Effector memory CD4-positive, alpha-beta T cell (primary cell): ENCODE data around the gene PACRG.

Experiments
- DNase-seq, 3 donors: peaks; one replicate each; pipeline ENCODE4 v3.0.0-alpha.2; 2020
- H3K27ac ChIP-seq: 2 replicates; pipeline ENCODE4 v1.7.0; 2013; ENCODE audit warnings: mild to moderate bottlenecking, low read length, moderate library complexity; ENCODE audit not compliant: insufficient read depth, poor library complexity, severe bottlenecking
- H3K27me3 ChIP-seq: replicated peaks from 2 replicates; pipeline ENCODE4 v1.7.0; 2013; ENCODE audit warnings: mild to moderate bottlenecking, low read length; ENCODE audit not compliant: insufficient read depth, control insufficient read depth, poor library complexity, severe bottlenecking
- H3K36me3 ChIP-seq: 2 replicates; pipeline ENCODE4 v1.7.0; 2013; ENCODE audit warnings: mild to moderate bottlenecking, low read length, moderate library complexity; ENCODE audit not compliant: control insufficient read depth, insufficient read depth
- H3K4me1 ChIP-seq: 2 replicates; pipeline ENCODE4 v1.7.0; 2013; ENCODE audit warnings: low read length, mild to moderate bottlenecking; ENCODE audit not compliant: control insufficient read depth, insufficient read depth, poor library complexity, severe bottlenecking
- H3K4me3 ChIP-seq: 2 replicates; pipeline ENCODE4 v1.7.0; 2013; ENCODE audit warnings: low read length, low read depth, mild to moderate bottlenecking; ENCODE audit not compliant: insufficient read depth, poor library complexity, severe bottlenecking
- H3K9me3 ChIP-seq: 2 replicates; pipeline ENCODE4 v1.7.0; 2013; ENCODE audit warnings: mild to moderate bottlenecking, low read length, moderate library complexity; ENCODE audit not compliant: control insufficient read depth

Gene PACRG

GRCh38 chr6:162852192-162852591 is 124.4 kb downstream of the PACRG start:
- no peak for DNase-seq
- no peak overlapping the region for H3K27ac ChIP-seq
- H3K9me3 ChIP-seq, result no peaks in the 10 kb centered on the region
- no peaks in the 10 kb centered on the region for H3K27me3 ChIP-seq
- H3K36me3 ChIP-seq, result no peaks in the 10 kb centered on the region
- H3K4me1 ChIP-seq, result no peaks in the 10 kb centered on the region
- no peak overlapping the region for H3K4me3 ChIP-seq

DNA sequence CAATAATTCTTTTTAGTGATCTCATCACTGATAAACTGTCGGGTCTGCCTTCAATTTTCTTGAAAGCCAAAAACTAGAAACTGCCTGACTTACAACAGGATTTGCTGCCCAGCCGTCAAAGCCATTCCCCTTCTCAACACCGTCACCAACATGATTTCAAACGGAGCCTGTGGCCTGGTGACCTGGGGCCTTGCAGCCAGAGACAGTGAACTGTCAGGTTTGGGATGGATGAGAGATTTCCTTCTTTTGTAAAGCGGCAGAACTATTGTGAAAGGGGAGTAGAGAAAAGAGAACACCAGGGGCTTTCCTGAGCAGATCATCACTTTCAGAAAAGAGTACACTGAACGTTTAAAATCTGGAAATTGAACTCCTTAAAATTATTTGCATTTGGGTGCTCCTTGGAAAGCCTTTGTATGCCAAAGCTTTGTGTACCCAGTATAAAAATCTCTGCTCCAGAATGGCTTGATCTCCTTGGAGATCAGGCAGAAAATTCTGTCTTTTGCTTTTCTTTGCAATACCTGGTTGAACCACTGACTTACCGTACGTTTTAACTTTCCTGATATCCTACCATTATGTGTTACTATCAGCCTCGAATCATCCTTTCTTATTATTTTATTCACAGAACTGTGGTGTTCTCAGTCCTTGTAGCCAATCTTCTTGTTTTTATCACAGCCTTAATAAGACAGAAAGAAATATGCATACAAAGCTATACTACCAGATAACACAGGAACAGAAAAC is 125.2 kb downstream of the PACRG start:
- no peak overlapping the region for H3K27ac ChIP-seq
- H3K36me3 ChIP-seq, result no peaks in the 10 kb centered on the region
- no peaks in the 10 kb centered on the region for H3K9me3 ChIP-seq
- no peaks in the 10 kb centered on the region for H3K4me1 ChIP-seq
- H3K4me3 ChIP-seq, result no peak overlapping the region
- DNase-seq, result no peak
- no peaks in the 10 kb centered on the region for H3K27me3 ChIP-seq

DNA sequence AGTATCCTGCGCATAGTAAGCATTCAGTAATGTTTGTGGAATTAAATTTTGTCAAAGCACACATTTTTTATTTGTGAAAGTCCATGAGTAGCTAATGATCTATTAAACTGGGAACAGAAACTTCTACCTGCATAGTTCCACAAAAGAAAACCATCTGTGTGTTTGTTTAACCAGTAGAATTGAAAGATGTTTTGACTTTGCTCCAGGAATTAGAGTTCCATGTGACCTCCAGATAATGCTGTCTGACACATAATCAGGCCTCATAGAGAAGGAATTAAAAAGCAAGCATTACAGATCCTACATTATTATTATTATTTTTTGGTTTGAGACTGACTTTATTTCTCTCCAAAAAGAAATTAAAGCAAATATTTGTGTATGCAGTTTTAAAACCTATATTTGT is 126.5 kb downstream of the PACRG start:
- no peaks in the 10 kb centered on the region for H3K36me3 ChIP-seq
- no peaks in the 10 kb centered on the region for H3K4me1 ChIP-seq
- no peak overlapping the region for H3K27ac ChIP-seq
- H3K4me3 ChIP-seq, result no peak overlapping the region
- H3K27me3 ChIP-seq, result no peaks in the 10 kb centered on the region
- DNase-seq, result no peak
- H3K9me3 ChIP-seq, result no peaks in the 10 kb centered on the region

GRCh38 chr6:162854734-162855191 is 127.0 kb downstream of the PACRG start:
- Histone ChIP-seq H3K27ac (no peak overlapping the region), H3K4me1 (no peaks in the 10 kb centered on the region), H3K4me3 (no peak overlapping the region), H3K9me3 (no peaks in the 10 kb centered on the region), H3K36me3 (no peaks in the 10 kb centered on the region), H3K27me3 (no peaks in the 10 kb centered on the region)
- no peak for DNase-seq

DNA sequence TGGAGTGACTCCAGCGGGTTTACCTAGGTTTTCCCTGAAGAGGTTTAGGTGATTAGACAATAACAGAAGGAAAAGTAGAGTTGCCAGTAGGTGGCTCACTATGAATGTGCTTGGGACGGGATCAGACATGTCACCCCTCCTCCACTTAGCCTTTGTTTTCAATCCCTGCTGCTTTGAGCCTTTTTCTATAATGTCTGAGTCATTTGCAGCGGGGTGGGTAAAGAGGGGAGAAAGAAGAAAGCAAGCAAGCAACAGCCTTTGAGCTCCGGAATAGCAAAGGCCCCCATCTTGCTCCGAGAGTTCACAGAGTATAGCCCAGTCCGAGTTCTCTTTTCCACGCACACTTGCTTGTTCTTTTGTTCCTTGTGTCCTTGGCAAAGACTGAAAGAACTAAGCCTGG is 129.1 kb downstream of the PACRG start:
- Histone ChIP-seq H3K27ac (no peak overlapping the region), H3K9me3 (no peaks in the 10 kb centered on the region), H3K4me3 (no peak overlapping the region), H3K36me3 (no peaks in the 10 kb centered on the region), H3K4me1 (no peaks in the 10 kb centered on the region), H3K27me3 (no peaks in the 10 kb centered on the region)
- no peak for DNase-seq

DNA sequence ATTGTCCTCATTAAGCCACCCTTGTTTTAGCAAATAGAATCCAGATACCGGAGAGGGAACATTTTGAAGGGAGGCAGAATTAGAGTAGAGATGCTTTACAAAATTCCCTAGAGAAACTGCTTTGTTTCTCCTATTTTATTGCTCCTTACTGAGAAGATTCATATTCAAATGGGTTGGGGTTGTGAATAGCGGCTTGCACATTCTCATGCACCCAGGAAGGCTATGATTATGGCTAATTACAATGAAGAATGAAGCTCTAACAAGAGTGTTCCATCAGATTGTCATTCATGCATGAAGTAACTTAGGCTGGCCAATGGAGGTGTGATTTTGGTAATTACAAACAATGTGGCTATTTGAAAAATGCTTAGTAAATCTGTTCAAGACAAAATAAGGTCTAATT is 129.6 kb downstream of the PACRG start:
- H3K4me3 ChIP-seq, result no peak overlapping the region
- no peaks in the 10 kb centered on the region for H3K36me3 ChIP-seq
- DNase-seq, result no peak
- H3K27ac ChIP-seq, result no peak overlapping the region
- no peaks in the 10 kb centered on the region for H3K27me3 ChIP-seq
- H3K9me3 ChIP-seq, result no peaks in the 10 kb centered on the region
- no peaks in the 10 kb centered on the region for H3K4me1 ChIP-seq

DNA sequence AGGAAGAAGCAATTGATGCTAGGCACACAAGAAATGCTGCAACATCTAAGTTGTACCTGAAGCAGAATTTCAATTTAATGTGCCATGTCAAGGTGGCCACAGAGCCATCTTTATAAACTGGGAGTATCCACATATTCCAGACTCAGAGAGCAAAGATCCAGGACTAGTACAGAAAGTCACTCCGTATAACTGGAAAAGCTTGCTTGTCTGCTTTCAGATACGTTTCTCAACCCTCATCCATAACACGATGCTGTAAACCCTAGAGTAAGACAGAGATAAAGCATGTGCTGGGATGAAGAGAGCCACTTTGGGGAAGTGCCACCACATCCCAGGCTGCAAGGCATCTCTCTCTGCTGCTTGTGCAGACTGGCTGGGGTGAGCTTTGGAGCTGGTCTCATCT is 134.7 kb downstream of the PACRG start:
- Histone ChIP-seq H3K4me1 (no peaks in the 10 kb centered on the region), H3K4me3 (no peak overlapping the region), H3K27me3 (no peaks in the 10 kb centered on the region), H3K9me3 (no peaks in the 10 kb centered on the region), H3K36me3 (no peaks in the 10 kb centered on the region), H3K27ac (no peak overlapping the region)
- DNase-seq, result no peak

- no peaks in the 10 kb centered on the region for H3K9me3 ChIP-seq
- no peak overlapping the region for H3K4me3 ChIP-seq
- H3K36me3 ChIP-seq, result no peaks in the 10 kb centered on the region
- H3K4me1 ChIP-seq, result no peaks in the 10 kb centered on the region
- DNase-seq, result no peak
- no peaks in the 10 kb centered on the region for H3K27me3 ChIP-seq
- no peak overlapping the region for H3K27ac ChIP-seq
Observed at GRCh38 chr6:162862941-162863340, 135.2 kb downstream of the PACRG start.

DNA sequence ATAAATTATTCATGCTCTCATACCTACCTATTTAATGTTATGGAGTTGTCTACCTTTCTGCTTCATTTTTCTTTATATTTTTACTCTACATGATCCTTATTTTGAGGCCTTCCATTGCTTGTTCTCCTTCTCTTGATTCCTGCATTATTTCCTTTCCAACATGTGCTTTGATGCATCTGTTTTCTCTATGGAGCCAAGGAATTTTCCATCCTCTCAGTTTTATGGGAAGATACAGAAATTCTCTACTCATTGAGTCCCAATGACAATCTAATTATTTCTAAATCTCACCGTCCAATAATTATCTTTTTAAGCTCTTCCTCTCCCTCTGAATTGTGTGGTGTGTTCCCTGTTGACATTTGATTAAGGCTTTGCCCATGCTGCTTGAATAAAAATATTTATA is 136.0 kb downstream of the PACRG start:
- H3K36me3 ChIP-seq, result no peaks in the 10 kb centered on the region
- no peaks in the 10 kb centered on the region for H3K9me3 ChIP-seq
- no peak for DNase-seq
- H3K4me3 ChIP-seq, result no peak overlapping the region
- no peaks in the 10 kb centered on the region for H3K4me1 ChIP-seq
- H3K27me3 ChIP-seq, result no peaks in the 10 kb centered on the region
- no peak overlapping the region for H3K27ac ChIP-seq

- no peaks in the 10 kb centered on the region for H3K9me3 ChIP-seq
- H3K4me3 ChIP-seq, result no peak overlapping the region
- no peaks in the 10 kb centered on the region for H3K27me3 ChIP-seq
- H3K36me3 ChIP-seq, result no peaks in the 10 kb centered on the region
- no peak overlapping the region for H3K27ac ChIP-seq
- no peaks in the 10 kb centered on the region for H3K4me1 ChIP-seq
- no peak for DNase-seq
Observed at GRCh38 chr6:162864911-162865310, 137.1 kb downstream of the PACRG start.
